HepG2 (cell line): ENCODE data around the gene VDR. TPM values are rescaled to one million over a fixed set of nuclear protein-coding genes. Genes with fewer than 3 reads are reported as not detected.

ENCODE experiments used
- BCL3 ChIP-seq: sonication (generic); formaldehyde crosslinking; IDR thresholded peaks from 2 replicates; pipeline ENCODE4 v1.5.1; 2020; ENCODE audit warnings: mild to moderate bottlenecking, missing genetic modification reagents, moderate library complexity
- ERF ChIP-seq: IDR thresholded peaks from 2 replicates; pipeline ENCODE4 v1.6.1; 2018; ENCODE audit warnings: missing biosample characterization, missing genetic modification reagents
- HMGXB4 ChIP-seq, 2 experiments: sonication (generic) in 1 of 2; formaldehyde crosslinking in 1 of 2; IDR thresholded peaks; 2 replicates each; pipeline versions ENCODE4 v1.4.0 to v1.6.1; 2018 to 2020; ENCODE audit warnings: missing genetic modification reagents in 2 of 2, borderline replicate concordance in 1 of 2, low read depth in 1 of 2, mild to moderate bottlenecking in 1 of 2, missing biosample characterization in 1 of 2
- KDM2A ChIP-seq: sonication (generic); formaldehyde crosslinking; IDR thresholded peaks from 2 replicates; pipeline ENCODE4 v1.4.0; 2020; ENCODE audit warnings: low read depth, missing genetic modification reagents, borderline replicate concordance
- MAFG ChIP-seq: sonication (generic); formaldehyde crosslinking; IDR thresholded peaks from 2 replicates; pipeline ENCODE4 v1.5.1; 2020; ENCODE audit warnings: mild to moderate bottlenecking, missing genetic modification reagents
- MED8 ChIP-seq: sonication (generic); formaldehyde crosslinking; IDR thresholded peaks from 2 replicates; pipeline ENCODE4 v1.8.1; 2023; ENCODE audit warnings: mild to moderate bottlenecking, missing genetic modification reagents; ENCODE audit not compliant: insufficient replicate concordance
- MIER3 ChIP-seq: IDR thresholded peaks from 2 replicates; pipeline ENCODE4 v1.6.1; 2016; ENCODE audit warnings: missing compliant biosample characterization, borderline replicate concordance
- PATZ1 ChIP-seq: sonication (generic); formaldehyde crosslinking; IDR thresholded peaks from 2 replicates; pipeline ENCODE4 v1.4.0; 2020; ENCODE audit warnings: missing genetic modification reagents
- TAF15 ChIP-seq: fragments of 200-400 bp; formaldehyde crosslinking; IDR thresholded peaks from one replicate; pipeline ENCODE4 v1.6.1; 2018; ENCODE audit warnings: mild to moderate bottlenecking, low read depth, low read length; ENCODE audit not compliant: poor library complexity, severe bottlenecking
- TARDBP ChIP-seq: sonication (generic); formaldehyde crosslinking; IDR thresholded peaks from 2 replicates; pipeline ENCODE4 v1.8.0; 2022; ENCODE audit warnings: mild to moderate bottlenecking, missing genetic modification reagents
- ZBTB14 ChIP-seq: sonication (generic); formaldehyde crosslinking; IDR thresholded peaks from 2 replicates; pipeline ENCODE4 v1.4.0; 2020; ENCODE audit warnings: missing genetic modification reagents
- ZBTB49 ChIP-seq: sonication (generic); formaldehyde crosslinking; IDR thresholded peaks from 2 replicates; pipeline ENCODE4 v1.4.0; 2020; ENCODE audit warnings: missing genetic modification reagents, borderline replicate concordance
- ZNF343 ChIP-seq: sonication (generic); formaldehyde crosslinking; IDR thresholded peaks from 2 replicates; pipeline ENCODE4 v1.4.0; 2020; ENCODE audit warnings: mild to moderate bottlenecking, missing genetic modification reagents
- ZNF367 ChIP-seq: sonication (generic); formaldehyde crosslinking; IDR thresholded peaks from 2 replicates; pipeline ENCODE4 v1.4.0; 2020; ENCODE audit warnings: missing genetic modification reagents, borderline replicate concordance
- ZNF530 ChIP-seq: sonication (generic); formaldehyde crosslinking; IDR thresholded peaks from 2 replicates; pipeline ENCODE4 v1.5.0; 2020; ENCODE audit warnings: low read depth, mild to moderate bottlenecking, missing genetic modification reagents
- ZNF709 ChIP-seq: sonication (generic); formaldehyde crosslinking; IDR thresholded peaks from 2 replicates; pipeline ENCODE4 v1.5.0; 2020; ENCODE audit warnings: mild to moderate bottlenecking, missing genetic modification reagents
- ZNF740 ChIP-seq: sonication (generic); formaldehyde crosslinking; IDR thresholded peaks from 2 replicates; pipeline ENCODE4 v1.4.0; 2020; ENCODE audit warnings: missing genetic modification reagents
- ZNF788 ChIP-seq: sonication (generic); formaldehyde crosslinking; IDR thresholded peaks from 2 replicates; pipeline ENCODE4 v1.5.0; 2020; ENCODE audit warnings: mild to moderate bottlenecking, missing genetic modification reagents, borderline replicate concordance
- polyA plus RNA-seq, 8 experiments: library from polyadenylated mRNA; depleted of rRNA in 3 of 8; stranded (reverse) in 7 of 8; unstranded in 1 of 8; fragments of >200 nt; fragmentation: Illumina TruSeq in 4 of 8; extraction: Trizol in 4 of 8; gene quantifications; 2 replicates each; pipeline versions ENCODE4 v1.2.1 to v1.2.3, GENCODE V29; 2011 to 2016; ENCODE audit warnings: low read depth in 4 of 8, missing spikeins in 1 of 8, mixed read lengths in 1 of 8; ENCODE audit not compliant: insufficient read depth in 1 of 8
- total RNA-seq, 5 experiments: library from RNA; depleted of rRNA; stranded (reverse); fragments of >200 nt; fragmentation: Illumina TruSeq; extraction: Trizol; gene quantifications; 2 replicates each; pipeline ENCODE4 v1.2.3, GENCODE V29; 2016; ENCODE audit warnings: low read depth in 1 of 5

Gene VDR
- total and polyA plus RNA-seq, 2 of the 13 experiments (the other 11 are each of a cell fraction or from before 2014, with no cell fraction given) = 0.08 to 0.33 TPM

- no peak for TF ChIP-seq ZBTB49 (CRISPR knock-in tag)
- peak; percentile 46 to 64; a peak in 2 of 4 replicates for TF ChIP-seq HMGXB4 (CRISPR knock-in tag; IDR thresholded peaks at IDR 0.05; ENCODE audit: borderline replicate concordance in 1 of 2, low read depth in 1 of 2)
- TF ChIP-seq ZNF788 (CRISPR knock-in tag) = peak; percentile 52; the same call in 1 of the 2 replicates
- TF ChIP-seq MIER3 (CRISPR knock-in tag) = no peak
- no peak for TF ChIP-seq TAF15
- TF ChIP-seq PATZ1 (CRISPR knock-in tag) = 0 out of 2 replicates have a peak, but pooled peaks have one; percentile 10
- no peak for TF ChIP-seq ZNF343 (CRISPR knock-in tag)
- TF ChIP-seq ZNF367 = no peak
- no peak; the same call in 1 of the 2 replicates for TF ChIP-seq TARDBP
- TF ChIP-seq ZNF740 (CRISPR knock-in tag) = no peak
- no peak for TF ChIP-seq BCL3 (CRISPR knock-in tag)
- peak; percentile 44; the same call in 1 of the 2 replicates for TF ChIP-seq KDM2A (CRISPR knock-in tag)
- TF ChIP-seq MED8 (CRISPR knock-in tag) = no peak
- TF ChIP-seq ZNF530 = no peak
- 0 out of 2 replicates have a peak, but pooled peaks have one; percentile 26 for TF ChIP-seq ERF (CRISPR knock-in tag)
- TF ChIP-seq ZBTB14 (CRISPR knock-in tag) = 0 out of 2 replicates have a peak, but pooled peaks have one; percentile 19
- TF ChIP-seq ZNF709 (CRISPR knock-in tag) = no peak
- no peak for TF ChIP-seq MAFG (CRISPR knock-in tag)
These were observed 4.4 kb downstream of the VDR start (continued) for GRCh38 chr12:47900131-47901062.
